Activated naive CD4-positive, alpha-beta T cell (primary cell): Measurements from ENCODE around the gene CSF2RB.

ENCODE experiments used
- DNase-seq, 4 experiments: peaks; one replicate each; lab custom pipeline; 2025; lab: John Stamatoyannopoulos, UW

CSF2RB gene

GRCh38 chr22:36891646-36892045 lies 21.8 kb upstream of the CSF2RB start:
- no peak for DNase-seq

GRCh38 chr22:36892292-36892691 lies 21.1 kb upstream of the CSF2RB start:
- DNase-seq = no peak

DNA sequence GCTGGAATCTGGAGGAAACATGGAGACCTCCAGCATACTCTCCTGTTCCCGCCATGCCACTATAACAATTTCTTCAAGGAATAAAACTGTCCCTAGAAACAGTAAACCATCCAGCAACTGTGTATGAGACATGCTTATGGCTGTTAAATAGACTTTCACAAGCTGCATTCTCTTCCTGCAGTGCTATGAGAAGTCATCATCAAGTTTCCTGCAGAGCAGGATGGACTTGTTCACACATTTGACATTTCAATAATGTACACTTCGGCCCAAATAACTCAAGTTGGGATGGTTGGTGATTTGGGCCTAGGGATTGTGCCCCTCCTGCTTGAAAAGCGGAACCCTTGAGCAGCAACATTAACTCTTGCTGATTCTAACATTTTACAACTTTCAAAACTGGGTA lies 20.2 kb upstream of the CSF2RB start:
- no peak for DNase-seq

DNA sequence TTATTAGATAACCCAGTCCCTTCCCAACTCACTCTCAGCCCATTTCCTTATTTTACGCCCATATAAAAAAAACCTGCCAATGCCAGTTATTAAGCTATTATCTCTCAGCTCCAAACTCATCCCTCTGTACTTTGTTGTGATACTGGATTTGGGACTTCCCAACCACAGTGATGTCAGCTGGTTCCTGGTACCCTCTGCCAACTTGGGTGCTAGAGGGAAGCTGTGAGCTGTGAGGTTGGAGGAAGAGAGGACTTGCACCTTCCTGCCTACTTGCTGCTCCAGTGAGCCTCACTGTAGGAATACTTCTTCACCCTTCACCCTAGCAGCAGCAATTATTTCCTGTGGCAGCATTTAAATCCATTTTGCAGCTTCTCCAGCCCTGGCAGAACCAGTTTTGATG lies 19.2 kb upstream of the CSF2RB start:
- no peak for DNase-seq

GRCh38 chr22:36897611-36898010 lies 15.8 kb upstream of the CSF2RB start:
- no peak for DNase-seq

- DNase-seq = no peak
These were observed 14.7 kb upstream of the CSF2RB start for GRCh38 chr22:36898690-36899089.

- no peak for DNase-seq
These were observed 13.9 kb upstream of the CSF2RB start for GRCh38 chr22:36899498-36899897.

DNA sequence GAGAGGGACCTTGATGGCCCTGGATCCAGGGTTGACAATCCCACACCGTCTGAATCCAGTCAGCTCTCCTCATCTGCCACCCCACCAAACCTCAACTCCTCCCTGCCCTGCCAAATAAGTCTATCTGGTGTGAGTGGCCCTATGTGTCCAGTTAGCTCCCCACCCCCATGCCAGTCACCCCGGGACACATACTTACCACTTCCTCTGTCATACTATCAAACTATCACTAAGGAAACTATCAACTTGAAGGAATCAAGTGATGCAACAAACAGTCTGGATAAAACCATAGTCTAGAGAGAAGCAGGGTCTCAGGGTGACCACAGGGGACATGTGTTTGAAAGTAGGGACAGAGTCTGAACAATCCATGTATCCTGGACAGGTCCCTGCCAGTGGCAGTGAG lies 13.2 kb upstream of the CSF2RB start:
- no peak for DNase-seq

GRCh38 chr22:36900880-36901279 lies 12.5 kb upstream of the CSF2RB start:
- no peak for DNase-seq

DNA sequence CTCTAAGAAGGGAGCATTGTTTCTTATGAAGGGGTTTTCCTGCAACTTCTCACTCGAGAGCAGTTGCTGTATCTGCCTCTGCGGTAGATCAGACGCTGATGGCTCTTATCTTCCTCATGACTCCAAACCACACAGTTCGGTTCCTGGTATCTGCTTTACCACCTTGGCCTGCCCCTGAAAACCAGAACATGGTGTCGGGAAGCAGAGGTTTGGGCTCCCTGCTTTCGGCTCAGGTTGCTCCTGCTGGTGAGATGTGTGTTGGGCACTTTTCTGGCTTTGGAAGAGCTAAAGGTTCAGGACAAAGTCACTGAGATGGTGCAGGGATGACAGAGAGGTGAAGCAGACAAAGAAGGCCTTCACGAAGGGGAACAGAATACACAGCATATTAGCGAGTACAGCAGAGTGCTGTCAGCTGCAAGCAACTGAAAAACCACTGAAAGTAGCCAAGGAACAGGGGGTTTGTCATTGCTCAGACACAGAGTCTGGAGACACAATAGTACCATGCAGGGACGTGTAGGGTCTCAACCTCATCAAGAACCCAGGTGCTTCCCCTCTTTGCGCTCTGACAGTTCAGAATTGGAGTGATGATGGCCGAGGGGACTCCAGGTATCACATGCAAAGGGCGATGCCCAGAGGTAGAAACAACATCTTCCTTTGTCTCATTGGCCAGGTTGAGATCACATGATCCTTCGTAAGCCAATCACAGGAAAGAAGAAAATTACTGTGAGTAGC lies 11.9 kb upstream of the CSF2RB start:
- DNase-seq = no peak

- DNase-seq = no peak
These were observed 11.1 kb upstream of the CSF2RB start for GRCh38 chr22:36902143-36902926.

- DNase-seq = no peak
These were observed 9.1 kb upstream of the CSF2RB start for GRCh38 chr22:36904260-36904880.

GRCh38 chr22:36907253-36908195 lies 5.9 kb upstream of the CSF2RB start:
- no peak for DNase-seq

DNA sequence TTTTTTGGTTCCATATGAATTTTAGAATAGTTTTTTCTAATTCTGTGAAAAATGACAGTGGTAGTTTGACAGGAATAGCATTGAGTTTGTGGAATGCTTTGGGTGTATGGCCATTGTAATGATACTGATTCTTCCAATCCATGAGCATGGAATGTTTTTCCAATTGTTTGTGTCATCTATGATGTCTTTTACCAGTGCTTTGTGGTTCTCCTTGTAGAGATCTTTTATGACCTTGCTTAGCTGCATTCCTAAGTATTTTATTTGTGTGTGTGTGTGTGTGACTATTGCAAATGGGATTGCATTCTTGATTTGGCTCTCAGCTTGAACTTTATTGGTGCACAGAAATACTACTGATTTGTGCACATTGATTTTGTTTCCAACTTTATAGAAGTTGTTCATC lies 3.0 kb upstream of the CSF2RB start:
- DNase-seq = no peak

DNA sequence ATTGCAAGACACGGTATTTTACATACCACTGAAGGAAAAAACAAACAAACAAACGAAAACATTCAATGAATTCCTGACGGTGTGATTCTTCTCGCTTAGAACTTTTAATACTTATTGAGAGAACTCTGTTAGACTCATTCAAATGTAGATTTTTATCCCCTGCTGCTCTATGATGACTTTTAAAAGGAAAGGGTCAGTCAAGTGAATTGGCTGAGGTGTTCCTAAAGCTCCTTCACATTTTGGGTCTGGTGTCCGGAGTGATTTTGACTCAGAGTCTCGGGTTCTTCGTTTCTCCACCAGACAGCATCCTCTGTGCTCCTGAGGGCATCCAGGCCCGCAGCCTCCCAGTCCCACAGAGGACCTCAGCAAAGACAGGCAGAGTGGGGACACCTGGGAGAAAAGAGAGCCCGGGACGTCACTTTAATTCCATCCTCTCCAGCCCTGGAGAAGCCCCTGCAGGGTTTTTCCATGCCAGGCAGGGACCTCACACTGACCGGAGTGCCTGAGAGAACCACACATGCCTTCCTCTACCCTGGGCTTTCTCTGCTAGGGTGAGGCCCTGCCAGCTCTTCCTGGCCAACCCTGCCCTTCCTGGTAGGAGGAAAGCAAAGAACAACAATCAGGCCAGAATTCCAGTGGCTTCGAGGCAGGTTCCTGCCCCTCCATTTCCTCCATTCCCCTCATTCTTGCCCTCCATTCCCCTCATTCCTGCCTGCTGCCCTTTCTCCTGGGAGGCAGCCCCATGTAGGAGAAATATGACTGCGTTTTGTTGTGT lies 1.4 kb upstream of the CSF2RB start:
- DNase-seq = no peak

DNA sequence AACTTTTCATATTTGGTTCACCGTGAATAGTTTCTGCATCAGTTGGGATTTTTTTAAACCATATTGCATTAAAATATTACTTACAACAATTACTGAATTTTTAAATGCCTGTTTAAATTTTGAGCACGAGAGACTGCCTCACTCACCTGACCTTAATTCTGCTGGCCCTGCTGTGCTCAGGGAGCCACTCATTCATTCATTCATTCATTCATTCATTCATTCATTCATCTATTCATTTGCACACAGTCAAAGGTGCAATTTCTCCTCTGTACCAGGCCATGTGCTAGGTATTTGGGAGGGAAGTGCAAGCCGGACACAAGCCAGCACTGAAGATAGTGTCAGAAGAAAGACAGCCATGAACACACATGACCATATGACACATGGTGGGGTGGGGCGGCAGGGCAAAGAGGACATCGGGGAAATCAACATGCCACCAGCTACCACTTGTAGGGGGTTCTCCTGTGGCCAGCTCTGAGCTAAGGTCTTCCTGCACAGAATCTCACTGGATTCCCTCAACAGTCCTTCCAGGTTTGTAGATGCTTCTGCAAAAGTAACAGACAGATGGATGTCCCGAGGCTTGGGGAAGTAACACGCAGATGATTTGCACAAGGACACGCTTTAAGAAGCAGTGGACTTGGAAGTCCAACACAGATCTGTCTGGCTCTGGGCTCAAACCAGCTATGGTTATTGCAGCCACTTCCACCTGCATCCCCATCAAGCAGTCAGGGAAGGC lies 568 bp upstream of the CSF2RB start:
- no peak for DNase-seq

- no peak for DNase-seq
These were observed 943 bp downstream of the CSF2RB start for GRCh38 chr22:36914390-36914752.

GRCh38 chr22:36916034-36916433 lies 2.6 kb downstream of the CSF2RB start:
- no peak for DNase-seq

DNA sequence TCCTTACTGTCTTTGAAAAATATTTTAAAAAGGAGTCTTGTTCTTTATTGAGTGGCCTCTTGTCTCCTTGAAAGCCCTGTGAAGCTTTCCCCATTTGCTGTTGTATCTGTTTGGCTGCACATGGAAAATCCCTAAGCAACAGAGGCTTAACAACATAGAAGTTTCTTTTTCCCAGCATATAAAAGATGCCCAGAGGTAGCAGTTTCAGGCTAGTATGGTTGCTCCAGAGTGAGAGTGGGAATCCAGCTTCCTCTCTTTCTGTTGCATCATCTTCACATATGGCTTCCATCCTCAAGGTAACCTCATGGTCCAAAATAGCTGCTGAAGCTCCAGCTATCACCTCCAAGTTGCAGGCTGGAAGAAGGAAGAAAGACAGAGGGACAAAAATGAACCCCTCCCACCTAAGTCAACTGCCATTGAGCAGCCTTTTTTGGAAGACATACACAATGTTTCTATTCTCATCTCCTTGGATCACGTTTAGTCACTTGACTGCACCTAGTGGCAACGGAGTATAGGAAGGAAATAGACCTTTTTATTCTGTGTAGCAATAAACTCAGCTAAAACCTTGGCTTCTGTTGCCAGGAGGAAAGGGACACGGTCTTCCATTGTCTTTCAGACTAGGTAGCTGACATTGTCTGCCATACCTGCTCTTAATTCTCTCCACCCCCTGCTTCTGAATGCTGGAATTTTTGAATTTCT lies 5.3 kb downstream of the CSF2RB start:
- no peak for DNase-seq
